CD4-positive, alpha-beta T cell (primary cell): ENCODE results near the gene IGFL1. TPM values are rescaled to one million over a fixed set of nuclear protein-coding genes. Genes with fewer than 3 reads are reported as not detected.
"Not testable (repeated sequence)": the region's sequence is repeated elsewhere in the genome, so short reads cannot be mapped to it uniquely, and the experiment has no call there.

Experiments used
- ATAC-seq: fragments of 200-7000 bp; cut with Tn5 transposase; one replicate; pipeline ENCODE4 v1.10.0; 2022; ENCODE audit warnings: mild to moderate bottlenecking; ENCODE audit not compliant: poor library complexity
- CTCF ChIA-PET: fragments of 350-600 bp; sonication (Branson Sonifier 250); formaldehyde crosslinking; loops from one replicate; lab custom pipeline; 2021; ENCODE audit warnings: antibody characterized with exemption, inconsistent platforms; lab: Charles Lee
- POLR2A ChIA-PET: fragments of 350-600 bp; sonication (Branson Sonifier 250); formaldehyde crosslinking; loops from one replicate; lab custom pipeline; 2021; ENCODE audit warnings: antibody characterized with exemption, inconsistent platforms; lab: Charles Lee
- DNase-seq, 14 experiments: peaks; one replicate each; pipeline ENCODE4 v3.0.0-alpha.2; 2013 to 2020; ENCODE audit warnings: mixed read lengths in 2 of 14
- H3K27ac ChIP-seq, 2 donors: one replicate each; pipeline versions ENCODE4 v1.5.1 to v1.7.0; 2013; ENCODE audit warnings: low read length in 2 of 2, low read depth in 1 of 2, mild to moderate bottlenecking in 1 of 2
- H3K27me3 ChIP-seq, 2 experiments: 1 replicate in 1 of 2; 2 replicates in 1 of 2; pipeline versions ENCODE4 v1.6.1 to v1.7.0; 2013; ENCODE audit warnings: low read length in 2 of 2, control low read depth in 1 of 2, mild to moderate bottlenecking in 1 of 2, moderate library complexity in 1 of 2; ENCODE audit not compliant: insufficient read depth in 2 of 2, control insufficient read depth in 1 of 2
- H3K36me3 ChIP-seq: one replicate; pipeline ENCODE4 v1.6.1; 2013; ENCODE audit warnings: low read length, control low read depth; ENCODE audit not compliant: insufficient read depth
- H3K4me1 ChIP-seq: one replicate; pipeline ENCODE4 v1.6.1; 2013; ENCODE audit warnings: low read length, control low read depth; ENCODE audit not compliant: insufficient read depth
- H3K4me3 ChIP-seq: one replicate; pipeline ENCODE4 v1.5.1; 2013; ENCODE audit warnings: mild to moderate bottlenecking, low read length, moderate library complexity
- H3K9me3 ChIP-seq, 2 experiments: 1 replicate in 1 of 2; 2 replicates in 1 of 2; pipeline versions ENCODE4 v1.6.1 to v1.7.0; 2013; ENCODE audit warnings: low read length in 2 of 2, mild to moderate bottlenecking in 2 of 2, control low read depth in 1 of 2, moderate library complexity in 1 of 2; ENCODE audit not compliant: control insufficient read depth in 1 of 2, insufficient read depth in 1 of 2
- H3K27ac Mint-ChIP-seq: one replicate; pipeline ENCODE4 v1.8.0; 2020; ENCODE audit warnings: mixed read lengths
- H3K27me3 Mint-ChIP-seq: one replicate; pipeline ENCODE4 v1.8.0; 2021; ENCODE audit warnings: mixed read lengths
- H3K36me3 Mint-ChIP-seq: one replicate; pipeline ENCODE4 v1.8.0; 2021; ENCODE audit warnings: low read depth, mixed read lengths
- H3K4me1 Mint-ChIP-seq: one replicate; pipeline ENCODE4 v1.8.0; 2021; ENCODE audit warnings: low read depth, mixed read lengths
- H3K4me3 Mint-ChIP-seq: one replicate; pipeline ENCODE4 v1.8.0; 2020; ENCODE audit warnings: mild to moderate bottlenecking, mixed read lengths
- H3K9me3 Mint-ChIP-seq: one replicate; pipeline ENCODE4 v1.8.0; 2020; ENCODE audit warnings: mixed read lengths
- intact Hi-C, 2 experiments: fragments of 100-400 bp; cut with DNase I in 1 of 2; cut with micrococcal nuclease in 1 of 2; formaldehyde crosslinking; loops; one replicate each; pipeline versions ENCODE4 v1.15.1 to v1.9.0; 2023 to 2025; cut with DNase I, micrococcal nuclease
- total RNA-seq, 174 experiments: library from RNA in 2 of 174; stranded (reverse) in 2 of 174; gene quantifications; one replicate each; pipeline ENCODE4 v1.2.3 and lab custom pipeline; 2021 to 2026
- TF ChIP-seq, protein P1 (sequence below): fragments of 200-600 bp; IDR thresholded peaks from one replicate; pipeline ENCODE4 v1.8.0; 2022; ENCODE audit warnings: antibody characterized with exemption, mild to moderate bottlenecking

Gene IGFL1
- total RNA-seq, 2 experiments from 2014 or later = not detected

DNA sequence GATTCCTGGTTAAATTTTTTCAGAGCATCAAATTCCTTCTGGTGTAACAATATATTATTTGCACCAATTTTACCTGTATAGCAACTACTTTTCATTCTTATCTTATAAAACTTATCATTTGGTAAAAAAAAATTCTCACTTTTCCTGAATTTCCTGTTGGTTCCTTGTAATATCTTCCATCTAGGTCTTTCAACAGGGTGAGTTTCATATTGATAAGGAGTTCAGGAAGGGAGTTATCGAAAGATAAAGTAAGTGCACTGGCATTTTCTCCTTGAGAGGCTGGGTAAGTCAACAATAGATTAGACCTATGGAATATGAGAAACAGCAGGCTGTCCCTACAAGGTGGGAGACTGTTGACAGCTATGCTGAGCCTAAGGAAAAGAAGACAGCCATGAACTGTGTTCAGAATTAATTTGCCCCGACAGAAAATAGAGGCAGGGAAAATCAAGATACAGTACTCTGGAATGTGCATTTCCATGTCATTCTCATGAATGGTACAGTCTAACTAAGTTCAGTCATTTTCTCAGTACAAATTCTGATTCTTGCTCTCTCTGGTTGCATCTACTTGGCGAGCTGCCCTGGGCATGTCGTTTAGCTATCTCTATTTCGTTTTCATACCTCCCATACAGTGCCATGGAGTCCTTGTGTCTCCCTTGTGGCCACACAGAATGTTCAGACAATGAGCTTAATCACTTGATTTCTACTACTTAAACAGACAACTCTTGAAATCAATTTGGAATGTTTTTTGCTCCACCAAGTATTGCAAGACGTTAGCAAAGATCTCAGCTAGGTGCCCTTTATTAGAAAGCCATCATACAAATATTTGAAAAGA, 9.9 kb downstream of the IGFL1 start:
- H3K9me3 ChIP-seq = no peaks in the 10 kb centered on the region
- DNase-seq = no peak
- H3K9me3 Mint-ChIP-seq = no peaks in the 10 kb centered on the region
- TF ChIP-seq, protein P1, sequence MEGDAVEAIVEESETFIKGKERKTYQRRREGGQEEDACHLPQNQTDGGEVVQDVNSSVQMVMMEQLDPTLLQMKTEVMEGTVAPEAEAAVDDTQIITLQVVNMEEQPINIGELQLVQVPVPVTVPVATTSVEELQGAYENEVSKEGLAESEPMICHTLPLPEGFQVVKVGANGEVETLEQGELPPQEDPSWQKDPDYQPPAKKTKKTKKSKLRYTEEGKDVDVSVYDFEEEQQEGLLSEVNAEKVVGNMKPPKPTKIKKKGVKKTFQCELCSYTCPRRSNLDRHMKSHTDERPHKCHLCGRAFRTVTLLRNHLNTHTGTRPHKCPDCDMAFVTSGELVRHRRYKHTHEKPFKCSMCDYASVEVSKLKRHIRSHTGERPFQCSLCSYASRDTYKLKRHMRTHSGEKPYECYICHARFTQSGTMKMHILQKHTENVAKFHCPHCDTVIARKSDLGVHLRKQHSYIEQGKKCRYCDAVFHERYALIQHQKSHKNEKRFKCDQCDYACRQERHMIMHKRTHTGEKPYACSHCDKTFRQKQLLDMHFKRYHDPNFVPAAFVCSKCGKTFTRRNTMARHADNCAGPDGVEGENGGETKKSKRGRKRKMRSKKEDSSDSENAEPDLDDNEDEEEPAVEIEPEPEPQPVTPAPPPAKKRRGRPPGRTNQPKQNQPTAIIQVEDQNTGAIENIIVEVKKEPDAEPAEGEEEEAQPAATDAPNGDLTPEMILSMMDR = no peak
- H3K36me3 ChIP-seq = no peaks in the 10 kb centered on the region
- no peak overlapping the region for H3K4me3 Mint-ChIP-seq
- peaks cover 77% of the 10 kb centered on the region for H3K27me3 Mint-ChIP-seq
- intact Hi-C loops = no loop called here
- no peaks in the 10 kb centered on the region for H3K4me1 ChIP-seq
- H3K27ac ChIP-seq = no peak overlapping the region
- no peaks in the 10 kb centered on the region for H3K36me3 Mint-ChIP-seq
- ATAC-seq = no peak
- ChIA-PET CTCF (interaction anchor here (0.6 kb wide), 1 partner anchor 177 kb away, joined by 4 read pairs; no protein-coding TSS in a partner anchor), POLR2A (no interaction called here)
- no peaks in the 10 kb centered on the region for H3K4me1 Mint-ChIP-seq
- peaks cover 0 to 29% of the 10 kb centered on the region in 2 experiments for H3K27me3 ChIP-seq
- no peak overlapping the region for H3K4me3 ChIP-seq
- no peak overlapping the region for H3K27ac Mint-ChIP-seq

DNA sequence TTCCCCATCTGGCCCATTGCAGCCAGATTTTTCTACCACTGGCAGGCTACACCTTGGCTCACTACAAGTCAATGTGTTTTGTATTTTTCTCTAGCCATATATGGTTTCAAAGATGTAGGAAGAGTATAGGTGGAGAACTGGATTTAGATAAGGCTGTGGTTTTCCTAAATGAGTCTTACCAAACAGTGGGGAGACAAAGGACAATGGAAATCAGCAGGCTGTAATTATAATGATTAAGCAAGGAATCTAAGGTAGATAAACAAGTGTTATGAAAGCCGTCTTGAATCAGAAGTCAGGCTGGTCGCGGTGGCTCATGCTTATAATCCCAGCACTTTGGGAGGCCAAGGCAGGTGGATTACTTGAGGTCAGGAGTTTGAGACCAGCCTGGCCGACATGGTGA, 11.2 kb downstream of the IGFL1 start:
- Histone ChIP-seq H3K9me3 (no peaks in the 10 kb centered on the region), H3K36me3 (no peaks in the 10 kb centered on the region), H3K4me3 (no peak overlapping the region), H3K4me1 (no peaks in the 10 kb centered on the region), H3K27me3 (peaks cover 6 to 34% of the 10 kb centered on the region in 2 experiments), H3K27ac (no peak overlapping the region)
- DNase-seq (no peak), ATAC-seq (no peak)
- H3K36me3 Mint-ChIP-seq = no peaks in the 10 kb centered on the region
- intact Hi-C loops = no loop called here
- H3K4me1 Mint-ChIP-seq = no peaks in the 10 kb centered on the region
- no peak overlapping the region for H3K4me3 Mint-ChIP-seq
- POLR2A ChIA-PET = no interaction called here
- H3K9me3 Mint-ChIP-seq = no peaks in the 10 kb centered on the region
- H3K27me3 Mint-ChIP-seq = peaks cover 77% of the 10 kb centered on the region
- TF ChIP-seq, protein P1 = no peak
- CTCF ChIA-PET = no interaction called here
- no peak overlapping the region for H3K27ac Mint-ChIP-seq

DNA sequence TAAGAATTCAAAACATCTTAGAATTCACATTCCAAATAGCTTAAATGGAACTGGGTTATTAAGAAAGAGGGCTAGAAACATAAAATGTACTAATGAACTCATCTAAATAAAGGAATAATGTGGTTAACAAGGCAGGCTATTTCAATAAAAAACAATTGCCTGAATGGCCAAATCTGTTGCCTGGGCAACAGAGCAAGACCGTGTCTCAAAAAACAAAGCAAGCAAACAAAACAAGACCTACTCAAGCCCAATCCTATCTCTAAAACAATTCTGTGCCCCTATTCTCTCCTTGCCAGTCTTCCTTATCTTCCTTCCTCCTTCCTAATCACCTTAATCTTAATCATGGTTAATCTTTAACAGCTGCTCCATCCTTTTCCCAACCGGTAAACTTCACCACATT, 12.1 kb downstream of the IGFL1 start:
- POLR2A ChIA-PET = no interaction called here
- Mint-ChIP-seq H3K4me3 (no peak overlapping the region), H3K36me3 (no peaks in the 10 kb centered on the region), H3K4me1 (no peaks in the 10 kb centered on the region), H3K27me3 (peaks cover 77% of the 10 kb centered on the region), H3K9me3 (no peaks in the 10 kb centered on the region), H3K27ac (no peak overlapping the region)
- intact Hi-C loops = no loop called here
- Histone ChIP-seq H3K4me1 (no peaks in the 10 kb centered on the region), H3K4me3 (no peak overlapping the region), H3K27me3 (peaks cover 9 to 39% of the 10 kb centered on the region in 2 experiments), H3K9me3 (no peaks in the 10 kb centered on the region), H3K36me3 (no peaks in the 10 kb centered on the region), H3K27ac (no peak overlapping the region)
- CTCF ChIA-PET = no interaction called here
- TF ChIP-seq, protein P1 = no peak
- ATAC-seq = no peak
- DNase-seq = no peak

DNA sequence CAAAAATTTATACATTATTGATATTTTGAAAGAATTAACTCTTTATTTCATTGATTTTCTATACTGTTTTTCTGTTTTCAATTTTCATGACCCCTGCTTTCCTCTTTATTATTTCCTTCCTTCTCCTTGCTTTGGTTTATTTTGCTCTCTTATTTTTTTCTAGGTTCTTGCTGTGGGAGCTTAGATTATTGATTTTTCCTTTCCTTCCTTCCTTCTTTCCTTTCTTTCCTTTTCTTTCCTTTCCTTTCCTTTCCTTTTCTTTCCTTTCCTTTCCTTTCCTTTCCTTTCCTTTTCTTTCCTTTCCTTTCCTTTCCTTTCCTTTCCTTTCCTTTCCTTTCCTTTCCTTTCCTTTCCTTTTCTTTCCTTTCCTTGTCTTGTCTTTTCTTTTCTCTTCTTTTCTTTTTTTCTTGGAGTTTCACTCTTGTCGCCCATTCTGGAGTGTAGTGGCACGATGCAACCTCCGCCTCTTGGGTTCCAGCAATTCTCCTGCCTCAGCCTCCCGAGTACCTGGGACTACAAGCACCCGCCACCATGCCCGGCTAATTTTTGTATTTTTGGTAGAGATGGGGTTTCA, 13.6 kb downstream of the IGFL1 start:
- H3K36me3 Mint-ChIP-seq, intact Hi-C loops, H3K4me1 Mint-ChIP-seq, ATAC-seq, POLR2A ChIA-PET, H3K4me1 ChIP-seq, H3K9me3 ChIP-seq, H3K4me3 Mint-ChIP-seq, H3K4me3 ChIP-seq, H3K9me3 Mint-ChIP-seq, DNase-seq, H3K27ac Mint-ChIP-seq, H3K27ac ChIP-seq, CTCF ChIA-PET, H3K36me3 ChIP-seq: not testable (repeated sequence)
- H3K27me3 Mint-ChIP-seq = peaks cover 76% of the 10 kb centered on the region
- H3K27me3 ChIP-seq = peaks cover 13 to 40% of the 10 kb centered on the region in 2 experiments
